ENCODE measurements around the gene CRISP2. TPM values are rescaled to one million over a fixed set of nuclear protein-coding genes. Genes with fewer than 3 reads are reported as not detected.

The CRISP2 gene
- total RNA-seq, 1 donor from 2014 or later: 0.10 TPM

GRCh38 chr6:49662231-49662891 is 51.0 kb downstream of the CRISP2 start:
- no peak for DNase-seq (ENCODE audit: low read depth)

GRCh38 chr6:49653942-49654341 is 59.4 kb downstream of the CRISP2 start:
- DNase-seq (ENCODE audit: low read depth): no peak

DNA sequence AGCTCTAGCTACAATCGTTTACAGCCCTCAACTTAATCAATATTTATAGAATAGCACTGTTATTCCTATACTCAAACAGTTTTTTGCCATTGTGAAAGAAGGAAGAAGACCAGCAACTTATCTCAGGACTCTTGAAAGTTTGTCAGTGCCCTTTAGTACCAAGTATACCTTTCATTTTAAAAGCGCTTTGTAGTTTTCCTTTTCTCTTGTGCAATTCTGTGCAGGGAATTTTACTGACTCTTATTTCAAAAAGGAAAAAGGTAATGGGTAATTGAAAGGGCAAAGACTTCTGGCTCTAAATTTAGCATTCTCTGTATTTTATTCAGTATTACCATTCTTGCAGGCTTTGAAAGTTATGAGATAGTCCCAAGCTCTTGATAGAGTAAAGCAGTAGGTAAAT is 59.9 kb downstream of the CRISP2 start:
- no peak for DNase-seq (ENCODE audit: low read depth)

GRCh38 chr6:49651239-49651638 is 62.1 kb downstream of the CRISP2 start:
- no peak for DNase-seq (ENCODE audit: low read depth)

DNA sequence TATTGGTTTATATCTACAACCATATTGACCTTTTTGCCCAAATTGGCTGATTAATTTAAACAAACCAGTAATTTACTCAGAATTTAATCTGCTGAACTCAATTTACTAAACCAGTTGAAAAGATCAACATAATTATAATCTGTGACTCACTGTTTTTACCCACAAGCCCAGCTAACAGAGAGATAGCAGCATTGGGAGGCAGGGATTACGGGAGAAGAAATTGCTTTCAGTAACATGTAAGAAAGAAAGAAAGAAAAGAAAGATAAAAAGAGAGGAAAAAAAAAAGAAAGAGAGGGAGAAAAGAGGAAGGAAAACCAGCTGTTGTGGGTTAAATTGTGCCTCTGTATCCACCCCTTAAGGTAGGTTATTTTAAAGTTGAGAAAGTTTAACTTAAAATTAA is 63.4 kb downstream of the CRISP2 start:
- no peak for DNase-seq (ENCODE audit: low read depth)

DNA sequence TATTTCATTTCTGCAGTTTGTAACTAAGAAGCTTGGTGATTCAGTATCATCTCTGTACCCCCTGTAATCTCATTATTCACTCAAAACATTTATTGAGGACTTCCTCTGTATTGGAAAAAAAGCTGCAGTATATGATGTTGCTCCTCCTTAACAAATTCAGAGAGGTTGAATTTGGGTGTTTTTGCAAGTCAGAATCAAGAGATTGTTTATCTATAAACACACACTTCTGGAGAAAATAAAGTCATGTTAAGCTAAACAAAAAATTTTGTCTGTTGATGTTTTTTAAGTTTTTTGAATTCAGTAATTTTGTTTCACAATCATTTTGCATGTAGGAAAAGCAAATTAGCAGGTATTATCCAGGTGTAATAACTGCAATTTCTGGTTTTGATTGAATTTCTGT is 65.3 kb downstream of the CRISP2 start:
- DNase-seq (ENCODE audit: low read depth): no peak

- no peak for DNase-seq (ENCODE audit: low read depth)
These were observed 65.9 kb downstream of the CRISP2 start for GRCh38 chr6:49647476-49647875.

DNA sequence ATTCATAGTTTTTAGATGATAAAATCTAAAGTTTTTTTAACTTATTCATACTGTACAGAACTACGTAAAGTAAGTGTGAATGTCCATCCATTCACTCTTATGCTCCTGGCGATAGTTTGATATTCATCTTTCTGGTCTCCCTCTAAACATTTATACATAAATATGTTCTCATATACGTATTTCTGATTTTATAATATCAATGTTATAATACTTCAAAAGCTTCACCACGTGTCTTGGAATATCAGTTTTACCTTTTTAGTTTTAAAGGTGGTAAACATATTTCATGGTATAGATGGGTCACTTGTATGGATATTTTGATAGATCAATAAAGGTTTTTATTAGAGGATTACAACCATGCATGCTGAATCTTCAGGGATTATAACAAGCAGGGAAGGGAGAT is 66.4 kb downstream of the CRISP2 start:
- DNase-seq (ENCODE audit: low read depth): no peak

GRCh38 chr6:49646130-49646824 is 67.1 kb downstream of the CRISP2 start:
- DNase-seq (ENCODE audit: low read depth): no peak

DNA sequence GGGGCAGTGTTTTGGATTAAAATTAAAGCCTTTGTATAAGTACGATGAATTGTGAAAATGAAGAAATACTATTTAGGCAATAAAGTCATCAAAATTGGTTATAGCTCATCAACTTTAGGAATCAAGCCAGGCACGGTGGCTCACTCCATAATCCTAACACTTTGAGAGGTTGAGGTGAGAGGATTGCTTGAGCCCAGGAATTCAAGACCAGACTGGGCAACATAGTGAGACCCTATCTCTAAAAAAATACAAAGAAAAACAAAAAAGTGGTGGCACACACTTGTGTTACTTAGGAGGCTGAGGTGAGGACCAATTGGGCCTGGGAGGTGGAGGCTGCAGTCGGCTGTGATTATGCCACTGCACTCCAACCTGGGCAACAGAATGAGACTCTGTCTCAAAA is 68.2 kb downstream of the CRISP2 start:
- DNase-seq (ENCODE audit: low read depth): no peak

Other genes with a start within 250 kb of the CRISP2 start
- not detected in 2 replicates for gene GLYATL3, start 213.6 kb downstream of the CRISP2 start, total RNA-seq
- gene C6orf141, start 162.9 kb downstream of the CRISP2 start, total RNA-seq: 2.4 and 4.7 TPM in 2 replicates
- gene RHAG, start 76.7 kb downstream of the CRISP2 start, total RNA-seq: not detected in 2 replicates
- gene CRISP3, start 30.8 kb upstream of the CRISP2 start, total RNA-seq: not detected in 2 replicates
- not detected in 2 replicates for gene PGK2, start 73.7 kb upstream of the CRISP2 start, total RNA-seq
- not detected in 2 replicates for gene CRISP1, start 153.0 kb upstream of the CRISP2 start, total RNA-seq